RWPE1 (cell line): ENCODE measurements around the gene FBXW4.

ENCODE experiments used
- CTCF ChIA-PET: fragments of 350-600 bp; sonication (Branson Sonifier 250); formaldehyde crosslinking; extraction: SDS; loops from one replicate; lab custom pipeline; 2021; lab: Yijun Ruan, JAX
- POLR2A ChIA-PET: fragments of 400-600 bp; formaldehyde crosslinking; extraction: SDS; loops from one replicate; lab custom pipeline; 2020; ENCODE audit warnings: antibody characterized with exemption; ENCODE audit not compliant: low non-redundant PET; lab: Yijun Ruan, JAX
- DNase-seq: peaks from one replicate; pipeline ENCODE4 v3.0.0; 2012; ENCODE audit warnings: low spot score
- H3K27ac ChIP-seq: fragments of 450-650 bp; 2 replicates; pipeline ENCODE4 v1.5.1; 2017
- TF ChIP-seq, protein P1 (sequence below): fragments of 450-650 bp; conservative IDR thresholded peaks from 2 replicates; pipeline ENCODE4 v1.5.1; 2017; ENCODE audit warnings: low read depth, mild to moderate bottlenecking

FBXW4 gene

DNA sequence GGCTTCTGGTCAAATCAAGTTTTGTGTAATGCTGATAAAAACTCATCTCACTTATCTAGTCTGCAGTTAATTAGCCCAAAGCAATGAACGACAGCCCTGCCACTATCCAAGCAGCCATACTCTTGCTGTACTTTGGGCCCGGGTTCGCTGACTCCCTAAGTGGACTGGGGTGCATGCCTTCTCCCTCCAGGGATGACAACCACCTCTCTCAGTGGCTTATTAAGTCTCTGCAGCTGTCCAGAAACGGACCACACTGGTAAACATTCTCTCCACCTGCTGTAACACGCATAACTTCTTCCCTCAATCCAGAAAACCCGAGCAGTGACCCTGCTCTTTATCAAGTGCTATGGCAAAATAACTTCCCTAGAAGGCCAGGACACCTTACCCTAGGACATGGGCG is 3.9 kb downstream of the FBXW4 start:
- no peak overlapping the region for H3K27ac ChIP-seq
- TF ChIP-seq, protein P1, sequence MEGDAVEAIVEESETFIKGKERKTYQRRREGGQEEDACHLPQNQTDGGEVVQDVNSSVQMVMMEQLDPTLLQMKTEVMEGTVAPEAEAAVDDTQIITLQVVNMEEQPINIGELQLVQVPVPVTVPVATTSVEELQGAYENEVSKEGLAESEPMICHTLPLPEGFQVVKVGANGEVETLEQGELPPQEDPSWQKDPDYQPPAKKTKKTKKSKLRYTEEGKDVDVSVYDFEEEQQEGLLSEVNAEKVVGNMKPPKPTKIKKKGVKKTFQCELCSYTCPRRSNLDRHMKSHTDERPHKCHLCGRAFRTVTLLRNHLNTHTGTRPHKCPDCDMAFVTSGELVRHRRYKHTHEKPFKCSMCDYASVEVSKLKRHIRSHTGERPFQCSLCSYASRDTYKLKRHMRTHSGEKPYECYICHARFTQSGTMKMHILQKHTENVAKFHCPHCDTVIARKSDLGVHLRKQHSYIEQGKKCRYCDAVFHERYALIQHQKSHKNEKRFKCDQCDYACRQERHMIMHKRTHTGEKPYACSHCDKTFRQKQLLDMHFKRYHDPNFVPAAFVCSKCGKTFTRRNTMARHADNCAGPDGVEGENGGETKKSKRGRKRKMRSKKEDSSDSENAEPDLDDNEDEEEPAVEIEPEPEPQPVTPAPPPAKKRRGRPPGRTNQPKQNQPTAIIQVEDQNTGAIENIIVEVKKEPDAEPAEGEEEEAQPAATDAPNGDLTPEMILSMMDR, result no peak
- POLR2A ChIA-PET, result no interaction called here
- no peak for DNase-seq
- CTCF ChIA-PET, result no interaction called here

DNA sequence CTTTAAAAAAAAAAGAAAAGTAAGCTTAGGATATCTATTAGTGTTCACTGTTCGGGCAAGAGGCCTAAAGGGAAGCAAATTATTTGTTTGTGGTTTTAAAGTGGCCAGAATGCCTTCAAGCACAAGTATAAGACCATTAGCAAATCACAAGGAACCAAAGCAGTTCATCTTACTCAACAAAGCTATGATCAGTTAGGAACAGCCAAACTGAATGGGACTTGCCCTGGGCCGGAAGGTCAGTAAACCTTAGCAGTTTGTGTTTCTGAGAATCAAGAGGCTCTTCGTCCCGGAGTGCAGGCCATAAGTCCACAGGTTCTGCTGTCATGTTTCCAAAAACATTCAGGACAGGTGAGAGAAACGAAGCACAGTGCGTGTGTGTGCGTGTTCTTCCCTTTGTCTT is 4.5 kb downstream of the FBXW4 start:
- DNase-seq, result no peak
- POLR2A ChIA-PET, result no interaction called here
- TF ChIP-seq, protein P1, result no peak
- H3K27ac ChIP-seq, result no peak overlapping the region
- CTCF ChIA-PET, result interaction anchor here (0.6 to 1.3 kb wide), 2 partner anchors 93 to 404 kb away, joined by 3 to 8 read pairs; partner anchors contain the start of gene NPM3

DNA sequence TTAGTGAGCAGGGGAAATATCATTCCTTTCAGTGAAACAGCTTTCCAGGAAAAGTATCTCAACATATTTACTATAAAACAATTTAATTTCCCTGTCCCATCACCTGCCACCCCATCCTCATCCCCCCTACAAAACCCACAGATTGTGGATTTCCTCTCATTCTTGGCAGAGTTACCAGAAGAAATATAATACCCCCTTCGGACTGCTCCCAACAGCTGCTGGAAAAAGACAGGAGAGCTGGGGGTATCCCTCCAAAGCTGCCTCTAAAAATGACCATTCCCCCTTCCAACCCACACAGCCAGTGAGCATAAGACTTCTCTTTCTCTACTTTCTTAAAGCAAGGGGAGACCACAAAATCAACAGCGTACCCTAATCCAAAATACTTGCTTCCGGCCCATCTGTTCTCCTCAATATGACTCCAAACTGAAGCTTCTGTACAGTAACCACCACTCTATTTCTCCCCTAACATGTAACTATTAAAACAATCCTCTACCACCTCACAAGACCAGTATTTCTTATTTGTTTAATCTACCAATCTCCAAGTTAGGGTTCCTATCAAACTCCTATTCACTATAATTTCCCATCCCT is 7.8 kb downstream of the FBXW4 start:
- TF ChIP-seq, protein P1, result no peak
- ChIA-PET CTCF (no interaction called here), POLR2A (no interaction called here)
- no peak for DNase-seq
- no peak overlapping the region for H3K27ac ChIP-seq

DNA sequence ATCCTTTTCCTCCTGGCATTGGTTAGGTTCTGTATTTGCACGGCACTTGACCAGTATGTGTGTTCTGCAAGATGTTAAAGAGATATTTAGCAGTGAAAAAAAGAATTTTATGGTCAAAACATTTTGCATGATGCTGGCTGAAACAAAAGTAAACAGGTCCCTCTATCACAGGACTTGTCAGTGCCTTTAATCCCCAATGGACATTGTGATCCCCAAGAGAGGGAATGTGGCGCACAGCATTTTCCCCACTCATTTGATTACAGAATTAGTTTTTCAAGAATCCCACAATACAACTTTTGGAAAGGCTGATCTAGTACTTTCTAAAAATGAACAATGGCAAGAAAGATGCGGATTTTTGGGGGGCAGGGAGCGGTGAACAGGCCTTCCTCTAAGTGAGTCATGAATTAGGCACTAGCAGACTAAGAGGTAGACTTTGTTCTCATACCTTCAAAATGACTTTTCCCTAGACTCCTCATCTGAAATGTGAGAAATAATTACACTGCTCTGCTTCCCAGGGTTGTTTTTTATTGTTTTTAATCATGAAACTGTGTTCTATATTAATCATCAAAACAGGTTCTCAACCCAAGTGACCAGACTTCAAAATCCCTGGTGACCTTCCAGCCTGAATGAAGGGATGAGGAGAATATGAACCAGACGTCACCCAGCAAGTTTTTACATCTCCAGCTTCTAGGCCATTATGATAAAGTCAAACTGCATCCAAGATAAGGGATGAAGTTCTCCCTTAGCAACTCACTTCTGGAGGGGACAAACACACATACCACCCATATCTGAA is 8.6 kb downstream of the FBXW4 start:
- H3K27ac ChIP-seq, result no peak overlapping the region
- DNase-seq, result no peak
- ChIA-PET POLR2A (no interaction called here), CTCF (interaction anchor here (0.5 kb wide), 1 partner anchor 55 kb away, joined by 3 read pairs; no protein-coding TSS in a partner anchor)
- TF ChIP-seq, protein P1, result no peak

DNA sequence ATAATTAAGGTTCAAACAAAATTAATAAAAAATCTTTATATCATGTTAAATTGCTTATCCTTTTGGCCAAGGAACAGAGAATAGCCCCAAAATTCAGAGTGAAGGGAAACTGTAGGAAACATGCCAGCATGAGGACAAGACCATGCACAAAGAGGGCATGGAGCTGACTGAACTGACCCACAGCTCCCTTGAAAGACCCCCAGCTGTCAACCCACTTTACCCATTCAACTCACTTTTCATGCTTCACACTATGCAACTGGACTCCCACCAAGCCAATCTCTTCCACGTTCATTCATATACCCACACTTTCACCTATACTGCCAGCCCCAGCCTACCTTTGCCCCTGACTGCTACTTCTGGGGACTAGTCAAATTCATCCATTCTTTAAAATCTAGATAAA is 10.2 kb downstream of the FBXW4 start:
- CTCF ChIA-PET, result no interaction called here
- TF ChIP-seq, protein P1, result no peak

DNA sequence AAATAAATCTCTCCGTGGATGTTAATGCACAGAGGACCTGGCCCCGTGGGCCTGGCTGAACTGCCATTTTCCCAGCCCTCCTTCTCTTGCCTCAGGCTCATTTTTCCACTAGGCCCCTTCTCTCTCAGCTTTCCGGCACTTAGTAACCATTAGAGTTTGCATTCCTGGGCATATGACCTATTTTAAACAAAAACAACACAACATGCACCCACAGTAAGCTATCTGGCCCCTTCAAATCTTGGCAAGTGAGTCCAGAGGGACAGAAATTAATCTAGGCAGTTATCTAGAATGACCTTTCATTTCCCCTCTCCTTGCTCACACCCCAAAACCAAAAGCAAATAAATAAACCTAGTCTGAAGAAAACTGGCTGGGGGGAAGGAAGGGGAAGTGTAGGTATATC is 11.7 kb downstream of the FBXW4 start:
- ChIA-PET CTCF (interaction anchor here (0.6 kb wide), 1 partner anchor 547 kb away, joined by 4 read pairs; no protein-coding TSS in a partner anchor), POLR2A (no interaction called here)
- DNase-seq, result no peak
- TF ChIP-seq, protein P1, result no peak
- no peak overlapping the region for H3K27ac ChIP-seq

More for the DNA sequence above, 10.2 kb downstream of the FBXW4 start:
- POLR2A ChIA-PET, result interaction anchor here (1.0 kb wide), 1 partner anchor 10 kb away, joined by 4 read pairs; no protein-coding TSS in a partner anchor
- H3K27ac ChIP-seq, result no peak overlapping the region
- DNase-seq, result no peak
